Cardiac septum (tissue), 1 donor: Measurements from ENCODE around the gene MAST3. TPM values are rescaled to one million over a fixed set of nuclear protein-coding genes. Genes with fewer than 3 reads are reported as not detected.

Experiments
- DNase-seq: peaks from one replicate; pipeline ENCODE4 v3.0.0-alpha.2; 2020; ENCODE audit warnings: low spot score
- intact Hi-C: fragments of 100-400 bp; cut with DNase I; formaldehyde crosslinking; loops from one replicate; pipeline ENCODE4 v1.14.0; 2022
- total RNA-seq: library from RNA; stranded (reverse); fragmentation: NEBNext Ultra II Directional; extraction: Animal tissue kit (Norgen Biotek cat#: 25700); gene quantifications from one replicate; pipeline ENCODE4 v1.2.1, GENCODE V29; 2021
- donor health status: DM: no; HTN: no; CAD: no.

Gene MAST3
- total RNA-seq, 1 donor from 2014 or later = 5.2 TPM

DNA sequence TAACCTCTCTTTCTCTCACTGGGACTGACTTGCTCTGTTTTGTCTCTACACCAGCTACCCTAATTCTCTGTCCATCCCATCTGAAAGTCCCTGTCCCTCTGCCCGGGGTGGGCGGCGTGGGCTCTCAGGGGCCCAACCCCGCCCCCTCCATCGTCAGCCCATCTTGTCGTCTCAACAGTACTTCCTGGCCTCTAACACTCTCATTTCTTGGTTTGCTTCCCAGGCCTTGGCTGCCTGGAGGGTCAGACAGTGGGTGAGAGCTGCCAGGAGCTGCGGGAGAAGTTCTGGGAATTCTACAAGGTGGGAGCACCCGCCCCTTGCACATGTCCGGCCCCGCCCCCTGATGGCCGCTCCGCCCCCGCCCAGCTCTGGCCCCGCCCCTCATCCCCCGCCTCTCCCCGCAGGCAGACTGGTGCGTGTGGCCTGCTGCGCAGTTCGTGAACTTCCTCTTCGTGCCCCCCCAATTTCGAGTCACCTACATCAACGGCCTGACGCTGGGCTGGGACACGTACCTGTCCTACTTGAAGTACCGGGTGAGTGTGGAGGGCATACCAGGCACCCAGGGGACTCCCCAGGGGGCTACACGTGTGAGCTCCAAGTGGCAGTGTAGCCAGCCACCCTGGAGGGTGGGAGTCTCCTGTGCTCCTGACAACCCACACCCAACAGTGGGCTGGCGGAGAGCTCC, 97.1 kb downstream of the MAST3 start:
- no peak for DNase-seq
- intact Hi-C loops = no loop called here

DNA sequence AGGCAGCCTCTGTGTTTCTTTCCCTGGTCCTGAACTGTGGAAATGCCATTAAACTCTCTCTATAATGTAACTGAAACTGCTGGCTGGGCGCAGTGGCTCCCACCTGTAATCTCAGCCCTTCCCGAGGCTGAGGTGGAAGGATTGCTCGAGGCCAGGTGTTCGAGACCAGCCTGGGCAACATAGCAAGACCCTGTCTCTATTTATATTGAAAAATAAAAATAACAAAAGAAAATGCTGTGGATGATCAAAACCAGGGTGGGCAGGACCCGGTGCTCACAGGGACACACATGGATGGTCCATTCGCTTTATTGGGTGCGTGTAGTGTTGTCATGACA, 98.9 kb downstream of the MAST3 start:
- intact Hi-C loops = no loop called here

DNA sequence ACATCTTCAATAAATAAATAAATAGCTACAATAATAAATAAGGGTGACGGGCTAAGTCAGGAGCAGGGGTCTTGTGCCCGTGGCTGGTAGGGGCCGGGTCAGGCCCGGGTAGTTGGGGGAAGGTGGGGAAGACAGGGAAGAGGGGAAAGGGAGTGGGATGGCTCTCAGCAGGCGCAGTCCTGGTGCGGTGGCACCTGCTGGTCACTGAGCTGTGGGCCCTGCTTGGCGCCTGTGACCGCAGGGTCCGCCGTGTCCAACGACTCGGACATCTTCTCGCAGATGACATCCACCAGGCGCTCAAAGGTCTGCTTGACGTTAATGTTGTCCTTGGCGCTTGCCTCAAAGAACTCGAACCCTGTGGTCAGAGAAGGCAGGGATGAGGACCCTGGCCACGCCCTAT, 99.7 kb downstream of the MAST3 start:
- intact Hi-C loops = no loop called here
- DNase-seq = no peak

More for the DNA sequence above, 98.9 kb downstream of the MAST3 start:
- no peak for DNase-seq

DNA sequence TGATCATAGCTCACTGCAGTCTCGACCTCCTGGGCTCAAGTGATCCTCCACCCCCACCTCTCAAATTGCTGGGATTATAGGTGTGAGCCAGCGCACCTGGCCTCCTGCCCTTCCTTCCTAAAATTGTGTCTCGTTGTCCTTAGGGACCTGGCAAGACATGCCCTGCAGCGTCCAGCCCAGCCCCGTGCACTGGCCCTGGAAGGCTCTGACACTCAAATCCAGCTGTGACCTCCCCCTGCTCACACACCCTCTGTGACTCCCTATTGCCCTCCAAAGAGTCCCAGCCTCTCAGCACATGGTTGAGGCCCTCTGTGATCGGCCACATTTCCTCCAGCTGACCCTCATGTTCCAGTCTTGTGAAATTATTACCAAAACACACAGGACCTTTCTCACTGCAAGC, 100.4 kb downstream of the MAST3 start:
- intact Hi-C loops = no loop called here
- no peak for DNase-seq

DNA sequence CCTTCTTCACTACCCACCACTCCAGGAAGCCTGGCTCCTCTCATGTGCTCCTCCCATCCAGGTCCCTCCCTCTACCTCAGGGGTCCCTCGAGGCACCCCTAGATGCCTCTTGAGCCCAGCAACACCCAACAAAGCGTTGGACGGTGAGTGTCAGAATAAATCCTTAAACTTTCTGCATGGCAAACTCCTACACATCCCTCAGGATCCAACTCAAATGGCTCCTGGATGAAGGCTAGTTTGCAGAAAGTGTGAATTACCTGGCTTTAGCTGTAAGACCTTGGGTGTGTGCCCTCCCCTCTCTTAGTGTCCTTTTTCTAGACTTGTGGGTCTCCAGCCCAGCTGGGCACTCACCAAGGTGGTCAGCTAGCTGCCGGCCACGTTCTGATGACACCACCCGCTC, 100.8 kb downstream of the MAST3 start:
- no peak for DNase-seq

More for the DNA sequence above, 100.8 kb downstream of the MAST3 start:
- intact Hi-C loops = no loop called here

Other genes starting within 250 kb of the MAST3 start
- gene JAK3, start 249.8 kb upstream of the MAST3 start, total RNA-seq = 6.2 TPM
- gene RPL18A, start 237.9 kb upstream of the MAST3 start, total RNA-seq = 669 TPM
- gene SLC5A5, start 225.8 kb upstream of the MAST3 start, total RNA-seq = not detected
- 71.3 TPM for gene CCDC124, start 164.8 kb upstream of the MAST3 start, total RNA-seq
- 0.19 TPM for gene KCNN1, start 130.7 kb upstream of the MAST3 start, total RNA-seq
- 9.2 TPM for gene ARRDC2, start 89.6 kb upstream of the MAST3 start, total RNA-seq
- 0.35 TPM for gene IL12RB1, start 10.8 kb upstream of the MAST3 start, total RNA-seq
- gene PIK3R2, start 55.4 kb downstream of the MAST3 start, total RNA-seq = 28.3 TPM
- gene IFI30, start 76.0 kb downstream of the MAST3 start, total RNA-seq = 14.6 TPM
- gene MPV17L2, start 95.4 kb downstream of the MAST3 start, total RNA-seq = 14.6 TPM
- 21.7 TPM for gene RAB3A, start 106.3 kb downstream of the MAST3 start, total RNA-seq
- 1.3 TPM for gene PDE4C, start 128.7 kb downstream of the MAST3 start, total RNA-seq
- 1.1 TPM for gene IQCN, start 176.7 kb downstream of the MAST3 start, total RNA-seq
- 140 TPM for gene JUND, start 183.8 kb downstream of the MAST3 start, total RNA-seq
- 83.8 TPM for gene LSM4, start 225.3 kb downstream of the MAST3 start, total RNA-seq
- 45.5 TPM for gene PGPEP1, start 242.8 kb downstream of the MAST3 start, total RNA-seq